ENCODE results near the gene NDOR1.

The NDOR1 gene

DNA sequence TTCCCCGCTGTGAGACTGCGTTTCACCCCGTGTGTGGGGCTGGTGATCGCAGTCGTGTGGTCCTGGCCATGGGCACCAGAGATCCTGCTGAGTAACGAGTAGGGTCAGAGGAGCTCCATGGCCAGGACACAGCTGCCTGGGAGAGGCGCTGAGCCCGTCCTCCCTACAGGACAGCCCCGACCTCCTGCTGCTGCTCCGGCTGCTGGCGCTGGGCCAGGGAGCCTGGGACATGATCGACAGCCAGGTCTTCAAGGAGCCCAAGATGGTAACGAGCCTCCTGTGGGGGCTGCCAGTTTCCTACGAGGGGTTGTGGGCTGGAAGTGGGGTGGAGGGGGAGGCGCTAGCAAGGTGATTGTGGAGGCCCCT is 60.6 kb downstream of the NDOR1 start:
- TF ChIP-seq, protein P1, sequence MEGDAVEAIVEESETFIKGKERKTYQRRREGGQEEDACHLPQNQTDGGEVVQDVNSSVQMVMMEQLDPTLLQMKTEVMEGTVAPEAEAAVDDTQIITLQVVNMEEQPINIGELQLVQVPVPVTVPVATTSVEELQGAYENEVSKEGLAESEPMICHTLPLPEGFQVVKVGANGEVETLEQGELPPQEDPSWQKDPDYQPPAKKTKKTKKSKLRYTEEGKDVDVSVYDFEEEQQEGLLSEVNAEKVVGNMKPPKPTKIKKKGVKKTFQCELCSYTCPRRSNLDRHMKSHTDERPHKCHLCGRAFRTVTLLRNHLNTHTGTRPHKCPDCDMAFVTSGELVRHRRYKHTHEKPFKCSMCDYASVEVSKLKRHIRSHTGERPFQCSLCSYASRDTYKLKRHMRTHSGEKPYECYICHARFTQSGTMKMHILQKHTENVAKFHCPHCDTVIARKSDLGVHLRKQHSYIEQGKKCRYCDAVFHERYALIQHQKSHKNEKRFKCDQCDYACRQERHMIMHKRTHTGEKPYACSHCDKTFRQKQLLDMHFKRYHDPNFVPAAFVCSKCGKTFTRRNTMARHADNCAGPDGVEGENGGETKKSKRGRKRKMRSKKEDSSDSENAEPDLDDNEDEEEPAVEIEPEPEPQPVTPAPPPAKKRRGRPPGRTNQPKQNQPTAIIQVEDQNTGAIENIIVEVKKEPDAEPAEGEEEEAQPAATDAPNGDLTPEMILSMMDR (IDR thresholded peaks at IDR 0.05; ENCODE audit: borderline replicate concordance, insufficient read depth, low read depth, low read length), result no peak
- no peak overlapping the region for H3K4me3 ChIP-seq (ENCODE audit: low read depth, low read length)
